ENCODE data around the gene TTLL12. TPM values are rescaled to one million over a fixed set of nuclear protein-coding genes. Genes with fewer than 3 reads are reported as not detected.

Gene TTLL12
- total RNA-seq, 1 experiment from 2014 or later = 113 TPM

DNA sequence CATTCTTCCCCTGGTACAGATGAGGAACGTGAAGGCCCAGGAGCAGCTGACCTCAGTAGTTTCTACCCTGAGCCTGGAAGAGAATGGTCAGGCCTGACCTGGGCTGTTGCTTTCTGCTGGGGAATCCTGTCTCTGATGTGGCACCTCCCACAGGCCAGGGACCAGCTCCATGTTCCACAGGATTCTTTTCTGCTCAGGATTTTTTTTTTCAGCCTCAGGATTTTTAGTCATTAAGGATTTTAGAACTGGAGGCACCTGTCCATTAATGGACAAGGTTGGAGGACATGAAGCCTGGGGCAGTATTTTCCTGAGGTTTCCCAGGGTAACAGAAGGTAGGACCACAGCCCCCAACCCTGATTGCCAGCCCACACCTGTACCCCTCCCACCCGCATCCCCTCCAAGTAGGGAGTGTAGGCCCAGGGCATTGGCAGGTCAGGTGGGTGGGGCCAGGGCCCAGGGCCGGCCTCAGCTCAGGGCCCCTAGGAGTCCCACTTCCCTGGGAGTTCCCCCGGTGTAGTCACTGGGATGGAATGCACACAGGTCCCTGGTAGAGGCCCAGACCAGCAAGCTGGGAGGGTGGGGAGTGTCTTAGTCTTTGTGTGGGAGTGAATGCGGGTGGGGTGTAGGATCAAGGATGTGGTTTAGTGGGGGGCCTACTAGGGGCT lies 60.3 kb downstream of the TTLL12 start:
- H3K79me2 ChIP-seq (ENCODE audit: low read depth) = no peaks in the 10 kb centered on the region; the same call in 1 of the 2 replicates
- H4K20me1 ChIP-seq (ENCODE audit: insufficient read depth) = peaks cover 12% of the 10 kb centered on the region; the same call in 1 of the 2 replicates
- no peak overlapping the region for H2AFZ ChIP-seq
- peak; percentile 89 to 93 for DNase-seq
- intact Hi-C loops (cut with micrococcal nuclease; ENCODE audit: unreplicated experiment) = loop anchor here (1.0 to 10.0 kb wide), 4 partner anchors 32 to 263 kb away; no protein-coding TSS in a partner anchor
- H3K4me3 ChIP-seq = peak overlapping the region; percentile 10; the same call in 1 of the 2 replicates
- peaks cover 54% of the 10 kb centered on the region for H3F3A ChIP-seq (ENCODE audit: insufficient read depth, low read depth)
- H3K9me3 ChIP-seq (ENCODE audit: insufficient read depth, low read depth) = no peaks in the 10 kb centered on the region
- H3K27me3 ChIP-seq (ENCODE audit: insufficient read depth, low read depth) = no peaks in the 10 kb centered on the region
- TF ChIP-seq, protein P1, sequence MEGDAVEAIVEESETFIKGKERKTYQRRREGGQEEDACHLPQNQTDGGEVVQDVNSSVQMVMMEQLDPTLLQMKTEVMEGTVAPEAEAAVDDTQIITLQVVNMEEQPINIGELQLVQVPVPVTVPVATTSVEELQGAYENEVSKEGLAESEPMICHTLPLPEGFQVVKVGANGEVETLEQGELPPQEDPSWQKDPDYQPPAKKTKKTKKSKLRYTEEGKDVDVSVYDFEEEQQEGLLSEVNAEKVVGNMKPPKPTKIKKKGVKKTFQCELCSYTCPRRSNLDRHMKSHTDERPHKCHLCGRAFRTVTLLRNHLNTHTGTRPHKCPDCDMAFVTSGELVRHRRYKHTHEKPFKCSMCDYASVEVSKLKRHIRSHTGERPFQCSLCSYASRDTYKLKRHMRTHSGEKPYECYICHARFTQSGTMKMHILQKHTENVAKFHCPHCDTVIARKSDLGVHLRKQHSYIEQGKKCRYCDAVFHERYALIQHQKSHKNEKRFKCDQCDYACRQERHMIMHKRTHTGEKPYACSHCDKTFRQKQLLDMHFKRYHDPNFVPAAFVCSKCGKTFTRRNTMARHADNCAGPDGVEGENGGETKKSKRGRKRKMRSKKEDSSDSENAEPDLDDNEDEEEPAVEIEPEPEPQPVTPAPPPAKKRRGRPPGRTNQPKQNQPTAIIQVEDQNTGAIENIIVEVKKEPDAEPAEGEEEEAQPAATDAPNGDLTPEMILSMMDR (conservative IDR thresholded peaks at IDR 0.05) = no peak
- TF ChIP-seq EZH2 (IDR thresholded peaks at IDR 0.05; ENCODE audit: low read depth) = no peak
- H3K9me2 ChIP-seq (ENCODE audit: insufficient read depth) = no peaks in the 10 kb centered on the region
- ChIA-PET CTCF (interaction anchor here (0.7 kb wide), 4 partner anchors 29 to 464 kb away, joined by 3 to 9 read pairs (median 6); no protein-coding TSS in a partner anchor), POLR2A (ENCODE audit: unreplicated experiment) (interaction anchor here (0.5 to 0.7 kb wide), 7 partner anchors 16 to 111 kb away, joined by 3 to 20 read pairs (median 5); partner anchors contain the start of genes BIK and TSPO)
- H3K27ac ChIP-seq = peak overlapping the region; percentile 92
- peaks cover 46% of the 10 kb centered on the region for H3K4me1 ChIP-seq (replicated peaks; ENCODE audit: insufficient read depth)
- no TSS peak for BruUV-seq (replicated peaks)
- peak overlapping the region; percentile 73 for H3K4me2 ChIP-seq
- peaks cover 2% of the 10 kb centered on the region; the same call in 1 of the 2 replicates for H3K36me3 ChIP-seq (ENCODE audit: low read depth)

DNA sequence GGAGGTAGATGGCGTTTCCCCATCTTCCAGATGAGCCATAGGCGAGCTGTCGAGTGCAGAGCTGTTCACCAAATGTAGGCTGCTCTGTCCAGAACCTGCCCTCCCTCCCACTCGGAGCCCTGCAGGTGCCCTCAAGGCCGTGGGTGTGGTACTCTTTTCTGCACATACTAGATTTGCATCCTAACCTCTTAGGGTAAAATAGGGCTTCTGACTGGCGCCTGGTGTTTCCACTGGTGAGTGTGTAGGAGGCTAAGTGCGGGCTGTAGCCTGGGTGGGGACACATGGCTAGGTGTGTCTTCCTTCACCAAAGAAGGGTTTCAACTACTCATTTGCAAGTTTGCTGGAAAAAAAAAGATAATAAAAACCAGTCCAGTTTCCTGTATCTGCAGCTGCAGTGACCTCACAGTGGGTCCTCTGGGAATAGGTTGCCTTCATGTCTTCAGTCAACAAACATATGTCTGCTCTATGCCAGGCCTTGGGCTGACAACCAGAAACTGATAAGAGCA lies 67.9 kb downstream of the TTLL12 start:
- intact Hi-C loops (cut with micrococcal nuclease; ENCODE audit: unreplicated experiment) = no loop called here
- Histone ChIP-seq H3K9me2 (ENCODE audit: insufficient read depth) (no peaks in the 10 kb centered on the region), H4K20me1 (ENCODE audit: insufficient read depth) (no peaks in the 10 kb centered on the region), H3K4me1 (replicated peaks; ENCODE audit: insufficient read depth) (peaks cover 10% of the 10 kb centered on the region; the same call in 1 of the 2 replicates), H3K9me3 (ENCODE audit: insufficient read depth, low read depth) (no peaks in the 10 kb centered on the region), H3K36me3 (ENCODE audit: low read depth) (no peaks in the 10 kb centered on the region), H3K4me2 (no peak overlapping the region), H3K79me2 (ENCODE audit: low read depth) (no peaks in the 10 kb centered on the region), H3K4me3 (no peak overlapping the region), H2AFZ (no peak overlapping the region), H3F3A (ENCODE audit: insufficient read depth, low read depth) (no peaks in the 10 kb centered on the region; the same call in 1 of the 2 replicates), H3K27ac (no peak overlapping the region), H3K27me3 (ENCODE audit: insufficient read depth, low read depth) (no peaks in the 10 kb centered on the region)
- POLR2A ChIA-PET (ENCODE audit: unreplicated experiment) = no interaction called here
- TF ChIP-seq EZH2 (IDR thresholded peaks at IDR 0.05; ENCODE audit: low read depth) = no peak
- TF ChIP-seq, protein P1 (conservative IDR thresholded peaks at IDR 0.05) = no peak
- BruUV-seq (replicated peaks) = no TSS peak
- DNase-seq = no peak
- CTCF ChIA-PET = interaction anchor here (0.6 kb wide), 1 partner anchor 429 kb away, joined by 4 read pairs; no protein-coding TSS in a partner anchor

DNA sequence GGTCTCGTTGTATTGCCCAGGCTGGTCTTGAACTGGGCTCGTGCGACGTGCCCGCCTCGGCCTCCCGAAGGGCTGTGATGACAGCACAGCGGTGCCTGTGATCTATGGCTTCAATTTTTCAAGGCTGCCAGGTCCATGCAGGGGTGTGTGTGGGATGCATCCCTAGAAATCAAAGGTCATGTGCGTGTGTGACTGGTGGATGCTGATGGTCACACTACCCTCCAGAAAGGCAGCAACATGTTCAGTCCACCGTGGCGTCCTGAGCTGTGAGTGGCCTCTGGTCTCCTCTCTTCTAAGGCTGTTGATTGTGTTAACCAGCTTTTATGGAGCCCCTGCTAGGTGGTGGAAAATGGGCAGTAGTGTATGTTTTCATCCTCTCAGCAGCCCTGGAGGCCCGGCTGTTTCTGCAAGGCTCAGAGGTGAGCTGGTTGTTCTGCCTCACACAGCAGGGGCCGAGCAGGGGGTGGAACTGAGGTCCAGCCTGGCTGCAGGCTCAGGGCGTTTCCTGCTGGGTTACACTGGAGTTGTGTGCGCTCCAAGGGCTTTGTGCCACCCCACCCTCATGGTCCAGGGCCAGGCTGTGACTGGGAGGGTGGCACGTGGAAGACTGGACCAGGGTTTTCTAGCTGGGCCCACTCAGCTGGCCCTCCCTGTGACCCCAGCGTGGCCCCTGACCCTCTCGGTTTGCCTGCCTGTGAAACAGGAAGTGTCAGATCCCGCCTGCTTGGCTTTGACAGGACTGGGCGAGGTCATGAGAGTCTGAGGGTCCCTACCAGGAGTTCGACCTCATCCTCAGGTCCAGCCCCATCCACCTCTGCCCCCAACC lies 68.7 kb downstream of the TTLL12 start:
- H3K9me2 ChIP-seq (ENCODE audit: insufficient read depth) = no peaks in the 10 kb centered on the region
- no peaks in the 10 kb centered on the region for H3K36me3 ChIP-seq (ENCODE audit: low read depth)
- DNase-seq = peak in 1 of 2 experiments; percentile 27
- no peaks in the 10 kb centered on the region; the same call in 1 of the 2 replicates for H3F3A ChIP-seq (ENCODE audit: insufficient read depth, low read depth)
- no peaks in the 10 kb centered on the region for H4K20me1 ChIP-seq (ENCODE audit: insufficient read depth)
- H3K9me3 ChIP-seq (ENCODE audit: insufficient read depth, low read depth) = no peaks in the 10 kb centered on the region
- H3K4me1 ChIP-seq (replicated peaks; ENCODE audit: insufficient read depth) = peaks cover 13% of the 10 kb centered on the region; the same call in 1 of the 2 replicates
- POLR2A ChIA-PET (ENCODE audit: unreplicated experiment) = no interaction called here
- BruUV-seq (replicated peaks) = no TSS peak
- H3K27ac ChIP-seq = no peak overlapping the region
- H3K4me3 ChIP-seq = no peak overlapping the region
- intact Hi-C loops (cut with micrococcal nuclease; ENCODE audit: unreplicated experiment) = no loop called here
- no peak overlapping the region for H3K4me2 ChIP-seq
- no peak for TF ChIP-seq EZH2 (IDR thresholded peaks at IDR 0.05; ENCODE audit: low read depth)
- TF ChIP-seq, protein P1 (conservative IDR thresholded peaks at IDR 0.05) = no peak
- no peak overlapping the region for H2AFZ ChIP-seq
- CTCF ChIA-PET = interaction anchor here (0.6 kb wide), 1 partner anchor 429 kb away, joined by 4 read pairs; no protein-coding TSS in a partner anchor
- H3K27me3 ChIP-seq (ENCODE audit: insufficient read depth, low read depth) = no peaks in the 10 kb centered on the region
- no peaks in the 10 kb centered on the region for H3K79me2 ChIP-seq (ENCODE audit: low read depth)
